Measurements from ENCODE around the gene RAB3C.
"Not testable (repeated sequence)": the region's sequence is repeated elsewhere in the genome, so short reads cannot be mapped to it uniquely, and the experiment has no call there.

The RAB3C gene, protein sequence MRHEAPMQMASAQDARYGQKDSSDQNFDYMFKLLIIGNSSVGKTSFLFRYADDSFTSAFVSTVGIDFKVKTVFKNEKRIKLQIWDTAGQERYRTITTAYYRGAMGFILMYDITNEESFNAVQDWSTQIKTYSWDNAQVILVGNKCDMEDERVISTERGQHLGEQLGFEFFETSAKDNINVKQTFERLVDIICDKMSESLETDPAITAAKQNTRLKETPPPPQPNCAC

DNA sequence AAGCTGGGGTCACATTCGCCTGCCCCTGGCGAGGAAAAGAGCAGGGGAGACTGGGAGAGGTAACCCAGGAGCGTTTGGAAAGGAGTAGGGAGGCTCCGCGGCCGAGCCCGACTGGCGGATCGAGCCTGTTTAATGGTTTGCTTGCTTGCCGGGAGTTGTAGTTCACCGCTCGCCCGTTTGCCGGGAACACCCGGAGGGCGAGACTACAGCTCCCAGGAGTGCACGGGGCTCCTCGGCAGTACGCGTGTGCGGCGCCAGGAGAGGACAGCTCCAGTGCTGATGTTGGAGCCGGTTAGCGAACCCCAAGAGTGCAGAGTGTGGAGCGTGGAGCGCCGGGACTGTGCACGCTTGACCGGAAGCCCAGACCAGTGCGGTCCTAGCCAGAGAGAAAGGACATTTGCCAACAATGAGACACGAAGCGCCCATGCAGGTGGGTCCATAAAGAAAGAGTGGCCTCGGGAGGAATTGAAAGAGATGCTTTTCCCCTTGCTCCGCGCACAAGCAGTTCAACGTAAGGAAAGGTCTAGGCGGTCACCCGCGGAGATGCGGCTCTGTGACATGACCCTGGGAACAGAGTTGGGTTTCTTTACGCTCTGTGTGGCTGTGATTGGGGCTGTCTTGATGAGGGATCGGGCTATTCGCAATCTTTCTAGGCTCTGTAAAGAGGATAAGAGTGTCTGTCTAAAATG lies at the start of gene RAB3C:
TSS of gene RAB3C (plus strand) at position 273 of the 689 bp plus-strand sequence. CDS start at position 407, 134 bp downstream.
- peak; percentile 89 for DNase-seq

DNA sequence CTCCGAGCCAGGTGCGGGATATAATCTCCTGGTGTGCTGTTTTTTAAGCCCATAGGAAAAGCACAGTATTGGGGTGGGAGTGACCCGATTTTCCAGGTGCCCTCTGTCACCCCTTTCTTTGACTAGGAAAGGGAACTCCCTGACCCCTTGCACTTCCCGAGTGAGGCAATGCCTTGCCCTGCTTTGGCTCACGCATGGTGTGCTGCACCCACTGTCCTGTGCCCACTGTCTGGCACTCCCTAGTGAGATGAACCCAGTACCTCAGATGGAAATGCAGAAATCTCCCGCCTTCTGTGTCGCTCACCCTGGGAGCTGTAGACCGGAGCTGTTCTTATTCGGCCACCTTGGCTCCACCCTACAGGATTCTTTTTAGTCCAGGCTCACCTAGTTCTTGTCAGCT lies 40.9 kb upstream of the RAB3C start:
- not testable (repeated sequence) for DNase-seq

DNA sequence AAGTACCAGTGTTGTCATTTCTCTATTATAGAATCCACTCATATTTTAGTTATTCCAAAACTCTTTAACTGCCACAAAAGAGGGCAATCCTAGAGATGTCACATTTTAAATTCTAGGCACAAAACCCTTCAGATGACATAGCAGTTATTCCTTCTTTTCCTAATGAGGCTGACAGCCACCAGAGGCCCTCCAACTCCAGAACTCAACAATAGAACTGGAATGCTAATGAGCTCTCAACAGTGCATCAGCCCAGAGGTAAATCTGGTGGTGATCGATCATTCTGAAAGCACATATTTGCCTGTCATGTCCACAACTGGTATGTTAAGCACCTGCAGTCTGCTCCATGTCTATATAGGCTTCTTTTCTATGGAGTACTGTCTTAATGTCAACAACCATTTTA lies 40.2 kb upstream of the RAB3C start:
- DNase-seq = no peak

DNA sequence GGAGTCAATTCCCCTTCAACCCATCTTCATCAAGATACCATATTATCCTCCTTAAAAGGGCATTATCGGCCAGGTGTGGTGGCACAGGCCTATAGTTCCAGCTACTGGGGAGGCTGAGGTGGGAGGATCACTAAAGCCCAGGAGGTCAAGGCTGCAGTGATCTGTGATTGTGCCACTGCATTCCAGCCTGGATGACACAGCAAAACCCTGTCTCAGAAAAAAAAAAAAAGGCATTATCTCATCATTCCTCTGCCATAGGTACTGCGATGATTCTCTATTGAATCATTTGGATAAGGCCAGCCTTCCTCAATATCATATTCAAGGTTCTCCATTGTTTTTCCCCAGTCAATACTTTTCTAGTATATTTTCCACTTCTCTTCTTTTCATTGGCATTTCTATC lies 39.2 kb upstream of the RAB3C start:
- no peak for DNase-seq

DNA sequence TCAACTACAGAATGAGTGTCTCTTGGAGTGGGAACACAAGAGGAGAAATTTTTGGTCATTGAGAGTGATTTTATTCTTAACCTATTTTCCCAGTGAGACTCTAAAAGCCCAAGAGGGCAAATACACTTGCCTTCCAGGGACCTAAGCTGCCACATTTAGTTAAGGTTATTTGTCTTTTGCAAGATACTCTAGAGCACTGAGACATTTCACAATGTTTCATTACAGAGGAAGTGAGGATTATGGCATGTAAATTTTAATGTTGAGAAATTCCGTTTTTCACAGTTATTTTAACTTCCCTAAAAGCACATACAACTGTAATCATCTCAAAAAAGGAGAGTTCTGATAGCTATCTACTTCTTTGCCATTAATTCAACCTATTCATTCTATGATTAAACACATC lies 38.7 kb upstream of the RAB3C start:
- DNase-seq = no peak

DNA sequence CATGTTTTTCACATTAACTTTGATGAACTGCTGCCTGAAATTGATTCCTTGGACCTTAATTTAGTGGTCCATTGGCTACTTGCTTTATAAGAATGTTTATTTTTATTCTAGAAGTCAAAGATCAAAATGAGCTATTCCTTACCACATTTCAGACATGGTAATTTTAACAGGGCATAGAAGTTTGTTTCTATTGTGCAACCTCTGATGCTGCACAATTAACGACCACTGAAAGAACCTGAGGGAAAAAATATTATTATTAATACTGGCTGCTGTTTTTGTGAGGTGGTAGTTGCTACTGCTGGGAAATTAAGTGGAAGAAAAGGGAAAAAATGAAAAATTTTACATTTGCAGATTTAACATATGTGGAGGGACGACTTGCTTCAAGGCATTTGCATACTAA lies 37.9 kb upstream of the RAB3C start:
- no peak for DNase-seq

DNA sequence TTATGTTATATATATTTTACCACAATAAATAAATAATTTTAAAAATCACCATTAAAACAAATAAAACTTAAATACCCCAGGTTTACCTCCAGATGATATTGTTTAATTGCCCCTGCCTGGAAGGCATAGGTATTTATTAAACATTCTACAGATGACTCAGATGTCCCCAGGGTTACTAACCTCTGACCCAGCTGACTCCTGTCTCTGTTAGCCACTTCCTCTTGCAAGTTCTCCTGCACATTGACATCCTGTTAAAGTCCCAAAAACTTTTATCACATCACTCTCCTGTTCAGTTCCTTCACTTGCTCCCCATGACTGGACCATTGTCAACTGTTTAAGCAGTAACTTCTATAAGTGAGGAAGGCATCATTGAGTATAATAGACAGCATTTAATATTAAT lies 37.0 kb upstream of the RAB3C start:
- DNase-seq = no peak

DNA sequence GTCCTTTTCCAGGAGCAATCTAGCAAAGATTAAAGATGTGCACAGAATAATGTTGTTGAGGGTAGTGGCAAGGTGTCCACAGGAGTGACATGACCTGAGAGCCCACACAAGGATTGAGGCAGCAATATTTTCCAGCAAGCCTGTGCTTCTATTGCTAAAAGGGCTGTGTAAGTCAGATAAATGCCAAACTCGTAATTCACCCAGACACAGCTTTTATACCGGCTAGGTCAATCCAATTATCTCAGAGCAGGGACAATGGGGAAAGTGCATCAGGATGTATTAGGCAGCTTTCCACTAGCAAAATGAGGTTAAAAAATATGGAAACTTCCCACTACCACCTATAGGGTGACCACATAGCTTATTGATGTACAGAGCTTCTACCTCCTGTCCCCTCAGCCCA lies 34.8 kb upstream of the RAB3C start:
- no peak for DNase-seq

DNA sequence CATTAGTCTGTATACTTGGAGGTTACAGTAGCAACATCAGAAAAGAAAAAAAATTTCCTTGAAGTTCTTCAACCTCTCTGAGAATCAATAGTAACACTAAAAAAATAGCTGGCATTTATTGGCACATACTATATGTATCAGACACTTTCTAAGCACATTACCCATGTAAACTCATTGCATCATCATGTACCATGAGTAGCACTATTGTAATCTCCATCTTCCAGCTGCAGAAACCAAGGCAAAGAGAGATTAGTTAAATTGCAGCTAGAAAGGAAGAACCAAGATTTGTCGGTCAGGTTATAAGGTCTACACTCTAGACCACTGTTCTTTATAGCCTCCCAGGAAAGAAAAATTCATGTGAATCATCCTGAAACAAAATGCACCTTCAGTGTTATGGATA lies 31.4 kb upstream of the RAB3C start:
- no peak for DNase-seq

DNA sequence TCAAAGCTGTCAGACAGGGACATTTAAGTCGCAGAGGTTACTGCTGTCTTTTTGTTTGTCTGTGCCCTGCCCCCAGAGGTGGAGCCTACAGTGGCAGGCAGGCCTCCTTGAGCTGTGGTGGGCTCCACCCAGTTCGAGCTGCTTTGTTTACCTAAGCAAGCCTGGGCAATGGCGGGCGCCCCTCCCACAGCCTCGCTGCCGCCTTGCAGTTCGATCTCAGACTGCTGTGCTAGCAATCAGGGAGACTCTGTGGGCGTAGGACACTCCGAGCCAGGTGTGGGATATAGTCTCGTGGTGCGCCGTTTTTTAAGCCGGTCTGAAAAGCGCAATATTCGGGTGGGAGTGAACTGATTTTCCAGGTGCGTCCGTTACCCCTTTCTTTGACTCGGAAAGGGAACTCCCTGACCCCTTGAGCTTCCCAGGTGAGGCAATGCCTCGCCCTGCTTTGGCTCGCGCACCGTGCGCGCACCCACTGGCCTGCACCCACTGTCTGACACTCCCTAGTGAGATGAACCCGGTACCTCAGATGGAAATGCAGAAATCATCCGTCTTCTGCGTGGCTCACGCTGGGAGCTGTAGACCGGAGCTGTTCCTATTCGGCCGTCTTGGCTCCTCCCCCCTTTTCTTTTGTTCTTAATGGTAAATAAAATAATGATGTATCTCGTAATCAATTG lies 25.1 kb upstream of the RAB3C start:
- DNase-seq = not testable (repeated sequence)

DNA sequence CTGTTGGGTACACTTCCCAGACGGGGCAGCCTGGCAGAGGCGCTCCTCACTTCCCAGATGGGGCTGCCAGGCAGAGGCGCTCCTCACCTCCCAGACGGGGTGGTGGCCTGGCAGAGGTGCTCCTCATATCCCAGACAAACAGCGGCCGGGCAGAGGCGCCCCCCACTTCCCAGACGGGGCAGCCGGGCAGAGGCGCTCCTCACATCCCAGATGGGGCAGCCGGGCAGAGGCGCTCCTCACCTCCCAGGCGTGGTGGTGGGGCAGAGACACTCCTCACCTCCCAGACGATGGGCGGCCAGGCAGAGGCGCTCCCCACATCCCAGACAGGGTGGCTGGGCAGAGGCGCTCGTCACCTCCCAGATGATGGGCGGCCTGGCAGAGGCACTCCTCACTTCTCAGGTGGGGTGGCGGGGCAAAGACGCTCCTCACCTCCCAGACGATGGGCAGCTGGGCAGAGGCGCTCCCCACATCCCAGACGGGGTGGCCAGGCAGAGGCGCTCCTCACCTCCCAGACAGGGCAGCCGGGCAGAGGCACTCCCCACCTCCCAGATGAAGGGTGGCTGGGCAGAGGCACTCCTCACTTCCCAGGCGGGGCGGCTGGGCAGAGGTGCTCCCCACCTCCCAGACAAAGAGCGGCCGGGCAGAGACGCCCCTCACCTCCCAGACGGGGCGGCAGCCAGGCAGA lies 19.7 kb upstream of the RAB3C start:
- DNase-seq = not testable (repeated sequence)

DNA sequence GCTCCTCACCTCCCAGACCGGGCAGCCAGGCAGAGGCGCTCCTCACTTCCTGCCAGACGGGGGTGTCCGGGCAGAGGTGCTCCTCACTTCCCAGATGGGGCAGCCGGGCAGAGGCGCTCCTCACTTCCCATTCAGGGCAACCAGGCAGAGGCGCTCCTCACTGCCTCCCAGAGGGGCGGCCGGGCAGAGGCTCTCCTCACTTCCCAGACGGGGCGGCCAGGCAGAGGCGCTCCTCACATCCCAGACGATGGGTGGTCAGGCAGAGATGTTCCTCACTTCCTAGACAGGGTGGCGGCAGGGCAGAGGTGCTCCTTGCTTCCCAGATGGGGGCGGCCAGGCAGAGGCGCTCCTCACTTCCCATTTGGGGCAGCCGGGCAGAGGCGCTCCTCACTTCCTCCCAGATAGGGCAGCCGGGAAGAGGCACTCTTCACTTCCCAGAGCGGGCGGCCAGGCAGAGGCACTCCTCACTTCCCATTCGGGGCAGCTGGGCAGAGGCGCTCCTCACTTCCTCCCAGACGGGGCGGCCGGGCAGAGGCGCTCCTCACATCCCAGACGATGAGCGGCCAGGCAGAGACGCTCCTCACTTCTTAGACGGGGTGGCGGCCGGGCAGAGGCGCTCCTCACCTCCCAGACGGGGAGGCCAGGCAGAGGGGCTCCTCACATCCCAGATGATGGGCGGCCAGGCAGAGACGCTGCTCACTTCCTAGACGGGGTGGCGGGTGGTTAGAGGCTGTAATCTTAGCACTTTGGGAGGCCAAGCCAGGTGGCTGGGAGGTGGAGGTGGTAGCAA lies 18.6 kb upstream of the RAB3C start:
- DNase-seq = not testable (repeated sequence)

DNA sequence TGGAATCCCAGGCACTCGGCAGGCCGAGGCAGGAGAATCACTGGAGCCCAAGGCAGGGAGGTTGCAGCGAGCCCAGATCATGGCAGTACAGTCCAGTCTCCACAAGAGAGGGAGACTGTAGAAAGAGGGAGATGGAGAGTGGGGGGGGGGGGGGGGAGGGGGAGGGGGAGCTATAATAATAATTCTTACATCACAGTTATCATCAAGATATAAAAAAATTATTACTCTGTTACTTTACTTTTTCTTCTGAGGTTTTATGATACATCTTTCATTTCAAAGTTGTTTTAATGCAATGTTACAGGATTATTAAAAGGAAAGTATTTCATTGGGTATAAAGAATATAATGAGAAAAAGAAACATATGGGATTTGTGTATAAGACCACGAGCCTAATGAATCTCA lies 17.8 kb upstream of the RAB3C start:
- no peak for DNase-seq

DNA sequence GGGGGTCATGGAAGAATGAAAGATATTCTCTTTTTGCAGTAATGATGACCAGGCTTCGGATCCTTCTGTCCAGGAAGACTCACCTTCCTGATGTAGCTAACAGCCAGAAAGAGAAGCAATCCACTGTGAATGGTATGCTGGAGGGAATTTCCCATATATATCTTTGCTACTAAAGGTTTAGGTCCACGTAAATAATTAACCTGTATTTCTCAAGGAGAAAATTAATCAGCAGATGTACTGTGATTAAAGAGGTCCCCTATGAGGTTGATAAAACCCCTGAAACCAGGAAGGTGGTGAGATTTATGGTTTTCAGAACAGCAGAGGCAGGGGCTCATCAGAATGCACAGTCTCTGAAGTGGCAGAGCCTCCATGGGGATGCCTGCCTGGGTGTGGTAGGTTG lies 11.4 kb upstream of the RAB3C start:
- no peak for DNase-seq

DNA sequence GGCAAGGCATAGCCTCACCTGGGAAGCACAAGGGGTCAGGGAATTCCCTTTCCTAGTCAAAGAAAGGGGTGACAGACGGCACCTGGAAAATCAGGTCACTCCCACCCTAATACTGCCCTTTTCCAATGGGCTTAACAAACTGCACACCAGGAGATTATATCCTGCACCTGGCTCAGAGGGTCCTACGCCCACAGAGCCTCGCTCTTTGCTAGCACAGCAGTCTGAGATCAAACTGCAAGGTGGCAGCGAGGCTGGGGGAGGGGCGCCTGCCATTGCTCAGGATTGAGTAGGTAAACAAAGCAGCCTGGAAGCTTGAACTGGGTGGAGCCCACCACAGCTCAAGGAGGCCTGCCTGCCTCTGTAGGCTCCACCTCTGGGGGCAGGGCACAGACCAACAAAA lies 9.9 kb upstream of the RAB3C start:
- not testable (repeated sequence) for DNase-seq

DNA sequence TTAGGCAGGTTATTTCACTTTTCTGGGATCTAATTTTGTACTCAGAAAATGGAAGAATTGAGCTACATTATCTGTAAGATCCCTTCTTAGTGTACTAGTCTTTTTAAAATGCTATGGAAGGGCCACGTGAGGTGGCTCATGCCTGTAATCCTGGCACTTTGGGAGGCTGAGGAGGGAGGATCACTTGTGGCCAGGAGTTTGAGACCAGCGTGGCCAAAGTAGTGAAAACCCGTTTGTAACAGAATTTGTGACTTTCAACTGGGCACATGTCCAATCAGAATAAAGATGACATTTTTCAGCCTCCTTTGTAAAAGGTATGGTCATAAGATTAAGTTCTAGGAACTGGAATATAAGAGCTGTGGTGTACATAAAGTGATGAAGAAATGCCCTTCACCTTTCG lies 3.1 kb upstream of the RAB3C start:
- no peak for DNase-seq

DNA sequence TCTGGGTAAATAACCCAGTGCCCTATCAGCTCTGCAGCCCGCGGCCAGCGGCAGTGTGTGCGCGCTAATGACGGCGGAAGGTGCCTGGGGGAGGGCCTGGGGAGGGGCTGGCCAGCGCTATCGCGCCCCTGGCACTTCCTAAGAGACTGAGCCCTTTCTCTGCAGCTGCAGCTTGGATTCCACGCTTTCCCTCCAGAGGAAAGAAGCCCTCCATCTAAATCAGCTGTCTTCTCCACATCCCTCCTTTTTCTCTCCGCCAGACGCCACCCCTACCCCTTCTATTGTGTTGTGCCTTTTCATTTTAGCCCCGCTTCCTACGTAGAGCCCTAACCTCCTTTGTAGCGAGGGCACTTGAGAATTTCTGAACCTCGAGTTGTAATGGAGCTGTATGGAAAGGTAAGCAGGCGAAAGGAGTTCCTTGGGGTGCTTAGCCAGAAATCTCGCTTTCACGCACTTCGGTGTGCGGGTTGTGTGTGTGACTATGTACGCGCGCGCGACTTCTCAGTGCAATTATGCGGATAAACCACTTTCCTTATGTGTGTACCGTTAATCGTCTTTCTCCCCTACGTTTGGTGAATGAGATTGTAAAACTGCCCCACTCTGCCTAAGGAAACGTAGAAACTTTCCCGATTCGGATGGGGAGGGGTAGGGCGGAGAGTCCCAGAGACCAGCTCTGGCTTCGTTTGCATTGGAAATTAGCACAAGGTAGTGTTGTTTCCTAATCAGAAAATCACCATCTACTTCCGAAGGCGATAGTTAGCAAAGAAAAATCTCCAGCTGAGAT lies 664 bp upstream of the RAB3C start:
- no peak for DNase-seq

DNA sequence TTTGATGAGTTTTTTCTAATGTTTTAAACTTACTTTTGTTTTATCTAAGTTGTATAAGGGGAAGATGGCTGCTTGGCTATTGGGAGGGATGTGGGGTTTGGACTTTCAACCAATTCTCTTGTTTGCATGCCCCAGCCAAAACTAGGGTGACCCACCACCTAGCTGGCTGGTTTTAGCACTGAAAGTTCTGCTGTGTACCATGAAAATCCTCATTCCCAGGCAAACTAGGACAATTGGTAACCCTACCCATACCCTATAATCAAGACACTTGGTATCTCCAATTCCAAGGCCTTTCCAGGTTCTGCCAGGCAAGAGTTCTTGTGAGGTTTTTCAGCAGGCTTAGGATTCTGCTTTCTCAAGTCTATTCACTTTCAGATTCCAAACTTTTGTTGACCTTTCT lies 13.1 kb downstream of the RAB3C start:
- no peak for DNase-seq

DNA sequence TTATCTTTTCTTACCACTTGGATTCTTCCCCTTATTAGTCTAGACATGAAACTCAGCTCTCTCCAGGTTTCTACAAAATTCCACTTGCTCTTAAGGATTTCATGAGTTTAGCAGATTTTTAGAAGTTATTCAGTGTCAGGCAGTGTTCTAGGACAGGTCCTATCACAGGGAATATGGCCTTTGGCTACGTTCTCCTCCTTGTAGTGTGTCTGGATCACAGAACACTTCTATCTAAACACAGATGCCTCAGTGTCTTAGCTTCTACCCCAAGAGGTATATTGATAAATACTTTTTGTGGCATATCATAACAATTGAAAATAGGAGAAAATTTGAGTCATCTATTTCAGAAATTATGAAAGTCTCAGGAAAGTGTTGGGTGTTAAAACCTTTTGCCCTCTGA lies 15.6 kb downstream of the RAB3C start:
- no peak for DNase-seq

DNA sequence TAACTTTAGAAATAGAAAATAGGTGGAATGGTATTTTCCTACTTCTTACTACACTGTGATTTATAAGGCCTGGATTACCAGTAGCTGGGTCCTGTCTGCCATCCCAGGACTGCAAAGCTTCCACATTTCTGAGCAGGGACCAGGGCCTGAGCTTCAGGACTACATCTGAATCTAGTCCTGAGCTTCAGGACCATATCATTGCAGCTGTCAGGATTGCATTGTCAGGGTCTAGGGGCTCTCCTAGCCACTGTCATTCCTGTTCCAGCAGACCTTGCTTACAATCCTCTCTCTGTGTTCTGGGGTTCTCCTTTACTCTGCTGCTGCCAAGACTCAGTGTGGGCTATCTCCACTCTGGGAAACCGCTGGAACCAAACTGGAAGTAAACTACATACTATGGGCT lies 16.3 kb downstream of the RAB3C start:
- DNase-seq = no peak

DNA sequence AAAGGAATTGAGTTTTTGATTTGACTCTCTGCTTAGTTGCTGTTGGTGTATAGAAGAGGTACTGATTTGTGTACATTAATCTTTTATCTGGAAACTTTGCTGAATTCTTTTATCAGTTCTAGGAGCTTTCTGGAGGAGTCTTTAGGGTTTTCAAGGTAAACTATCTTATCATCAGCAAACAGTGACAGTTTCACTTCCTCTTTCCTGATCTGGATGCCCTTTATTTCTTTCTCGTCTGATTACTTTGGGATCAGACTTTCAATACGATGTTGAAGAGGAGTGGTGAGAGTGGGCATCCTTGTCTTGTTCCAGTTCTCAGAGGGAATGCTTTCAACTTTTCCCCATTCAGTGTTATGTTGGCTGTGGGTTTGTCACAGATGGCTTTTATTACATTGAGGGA lies 17.7 kb downstream of the RAB3C start:
- not testable (repeated sequence) for DNase-seq

DNA sequence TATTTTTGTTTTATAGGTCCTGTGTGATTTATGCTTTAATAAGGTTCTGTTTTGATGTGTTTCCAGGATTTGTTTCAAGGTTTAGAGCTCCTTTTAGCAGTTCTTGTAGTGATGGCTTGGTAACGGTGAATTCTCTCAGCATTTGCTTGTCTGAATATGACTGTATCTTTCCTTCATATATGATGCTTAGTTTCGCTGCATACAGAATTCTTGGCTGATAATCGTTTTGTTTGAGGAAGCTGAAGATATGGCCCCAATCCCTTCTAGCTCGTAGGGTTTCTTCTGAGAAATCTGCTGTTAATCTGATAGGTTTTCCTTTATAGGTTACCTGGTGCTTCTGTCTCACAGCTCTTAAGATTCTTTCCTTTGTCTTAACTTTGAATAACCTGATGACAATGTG lies 20.0 kb downstream of the RAB3C start:
- DNase-seq = not testable (repeated sequence)
